Measurements from ENCODE around the gene GAREM1.

DNA sequence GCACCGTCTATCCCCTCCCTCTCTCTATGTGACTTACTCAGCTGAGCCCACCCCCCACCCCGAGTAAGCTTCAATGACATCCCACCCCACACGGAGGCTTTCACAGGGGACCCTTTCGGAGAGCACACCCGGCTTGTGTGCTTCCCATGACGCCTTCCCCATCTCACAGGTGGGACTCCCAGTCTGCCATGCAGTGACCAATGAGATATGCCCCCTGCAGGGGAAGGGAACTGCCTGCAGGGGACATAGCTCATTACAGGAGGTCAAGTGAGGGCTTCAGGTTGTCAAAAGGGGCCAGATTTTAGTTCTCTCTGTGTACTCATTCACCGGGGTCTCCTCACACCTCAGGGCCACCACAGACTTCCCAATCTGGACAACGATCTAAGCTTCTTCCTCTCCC is 112.6 kb downstream of the GAREM1 start:
- TF ChIP-seq, protein P1, sequence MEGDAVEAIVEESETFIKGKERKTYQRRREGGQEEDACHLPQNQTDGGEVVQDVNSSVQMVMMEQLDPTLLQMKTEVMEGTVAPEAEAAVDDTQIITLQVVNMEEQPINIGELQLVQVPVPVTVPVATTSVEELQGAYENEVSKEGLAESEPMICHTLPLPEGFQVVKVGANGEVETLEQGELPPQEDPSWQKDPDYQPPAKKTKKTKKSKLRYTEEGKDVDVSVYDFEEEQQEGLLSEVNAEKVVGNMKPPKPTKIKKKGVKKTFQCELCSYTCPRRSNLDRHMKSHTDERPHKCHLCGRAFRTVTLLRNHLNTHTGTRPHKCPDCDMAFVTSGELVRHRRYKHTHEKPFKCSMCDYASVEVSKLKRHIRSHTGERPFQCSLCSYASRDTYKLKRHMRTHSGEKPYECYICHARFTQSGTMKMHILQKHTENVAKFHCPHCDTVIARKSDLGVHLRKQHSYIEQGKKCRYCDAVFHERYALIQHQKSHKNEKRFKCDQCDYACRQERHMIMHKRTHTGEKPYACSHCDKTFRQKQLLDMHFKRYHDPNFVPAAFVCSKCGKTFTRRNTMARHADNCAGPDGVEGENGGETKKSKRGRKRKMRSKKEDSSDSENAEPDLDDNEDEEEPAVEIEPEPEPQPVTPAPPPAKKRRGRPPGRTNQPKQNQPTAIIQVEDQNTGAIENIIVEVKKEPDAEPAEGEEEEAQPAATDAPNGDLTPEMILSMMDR (IDR thresholded peaks at IDR 0.05): no peak
- TF ChIP-seq POLR2A (IDR thresholded peaks at IDR 0.05): no peak
